GM21528 (cell line): ENCODE results near the gene ZNF474.
"Not testable (repeated sequence)": the region's sequence is repeated elsewhere in the genome, so short reads cannot be mapped to it uniquely, and the experiment has no call there.

Source experiments
- ATAC-seq: cut with Tn5 transposase; IDR thresholded peaks from one replicate; pipeline ENCODE4 v1.9.1; 2021; ENCODE audit warnings: mild to moderate bottlenecking, moderate library complexity; ENCODE audit not compliant: unreplicated experiment, low FRiP score

The ZNF474 gene

GRCh38 chr5:122129306-122129705 is at the start of gene ZNF474:
Gene ZNF474 (plus strand): TSS chr5:122129546. CDS start chr5:122151991, 22,445 bp downstream.
- no peak for ATAC-seq

GRCh38 chr5:122081541-122081940 is 47.8 kb upstream of the ZNF474 start:
- ATAC-seq = no peak

- ATAC-seq = no peak
Observed at GRCh38 chr5:122083535-122083934, 45.8 kb upstream of the ZNF474 start.

- ATAC-seq = no peak
Observed at GRCh38 chr5:122085041-122085440, 44.3 kb upstream of the ZNF474 start.

- ATAC-seq = no peak
Observed at GRCh38 chr5:122089096-122090013, 40.0 kb upstream of the ZNF474 start.

GRCh38 chr5:122091936-122092600 is 37.3 kb upstream of the ZNF474 start:
- no peak for ATAC-seq

- no peak for ATAC-seq
Observed at GRCh38 chr5:122093415-122094180, 35.7 kb upstream of the ZNF474 start.

GRCh38 chr5:122094251-122094650 is 35.1 kb upstream of the ZNF474 start:
- ATAC-seq = not testable (repeated sequence)

GRCh38 chr5:122095158-122095557 is 34.2 kb upstream of the ZNF474 start:
- ATAC-seq = no peak

GRCh38 chr5:122097391-122097790 is 32.0 kb upstream of the ZNF474 start:
- ATAC-seq = no peak

GRCh38 chr5:122099060-122099790 is 30.1 kb upstream of the ZNF474 start:
- ATAC-seq = no peak

GRCh38 chr5:122101636-122102285 is 27.6 kb upstream of the ZNF474 start:
- peak; percentile 70 for ATAC-seq

- ATAC-seq = no peak
Observed at GRCh38 chr5:122102825-122103224, 26.5 kb upstream of the ZNF474 start.

GRCh38 chr5:122105909-122106308 is 23.4 kb upstream of the ZNF474 start:
- no peak for ATAC-seq

GRCh38 chr5:122107016-122107415 is 22.3 kb upstream of the ZNF474 start:
- no peak for ATAC-seq

GRCh38 chr5:122110987-122111386 is 18.4 kb upstream of the ZNF474 start:
- ATAC-seq = no peak

- ATAC-seq = no peak
Observed at GRCh38 chr5:122111460-122111859, 17.9 kb upstream of the ZNF474 start.

- no peak for ATAC-seq
Observed at GRCh38 chr5:122112063-122112462, 17.3 kb upstream of the ZNF474 start.

- no peak for ATAC-seq
Observed at GRCh38 chr5:122112733-122113558, 16.4 kb upstream of the ZNF474 start.
